GM18951 (cell line): Measurements from ENCODE around the gene CTIF.

ENCODE experiments used
- POLR2A ChIP-seq: IDR thresholded peaks from 4 replicates; pipeline ENCODE4 v1.6.1; 2011; ENCODE audit warnings: mild to moderate bottlenecking; ENCODE audit not compliant: insufficient read length, insufficient read depth; ENCODE audit errors: extremely low read depth
- in situ Hi-C: fragments of 300-500 bp; cut with MboI; formaldehyde crosslinking; loops from one replicate; pipeline ENCODE4 v1.12.0; 2022; ENCODE audit warnings: low sequenced_read_pairs, mixed read lengths, inconsistent platforms; ENCODE audit not compliant: unreplicated experiment

The CTIF gene

GRCh38 chr18:48657447-48658120 lies 118.8 kb downstream of the CTIF start:
- in situ Hi-C loops = no loop called here
- TF ChIP-seq POLR2A = no peak

GRCh38 chr18:48658721-48659120 lies 119.9 kb downstream of the CTIF start:
- no peak for TF ChIP-seq POLR2A
- in situ Hi-C loops = no loop called here

- TF ChIP-seq POLR2A = no peak
- in situ Hi-C loops = no loop called here
Measured at GRCh38 chr18:48659188-48660009, 120.6 kb downstream of the CTIF start.

- TF ChIP-seq POLR2A = no peak
- in situ Hi-C loops = no loop called here
Measured at GRCh38 chr18:48660346-48661228, 121.8 kb downstream of the CTIF start.

- no peak for TF ChIP-seq POLR2A
- in situ Hi-C loops = no loop called here
Measured at GRCh38 chr18:48661421-48661820, 122.6 kb downstream of the CTIF start.

GRCh38 chr18:48662011-48662661 lies 123.3 kb downstream of the CTIF start:
- TF ChIP-seq POLR2A = no peak
- in situ Hi-C loops = no loop called here

GRCh38 chr18:48663096-48663930 lies 124.5 kb downstream of the CTIF start:
- in situ Hi-C loops = no loop called here
- TF ChIP-seq POLR2A = no peak

GRCh38 chr18:48663931-48664847 lies 125.4 kb downstream of the CTIF start:
- no peak for TF ChIP-seq POLR2A
- in situ Hi-C loops = no loop called here

GRCh38 chr18:48665654-48666053 lies 126.8 kb downstream of the CTIF start:
- no peak for TF ChIP-seq POLR2A

GRCh38 chr18:48666613-48667012 lies 127.8 kb downstream of the CTIF start:
- in situ Hi-C loops = no loop called here
- no peak for TF ChIP-seq POLR2A

More at GRCh38 chr18:48665654-48666053, 126.8 kb downstream of the CTIF start:
- in situ Hi-C loops = no loop called here

GRCh38 chr18:48667276-48668254 lies 128.7 kb downstream of the CTIF start:
- in situ Hi-C loops = no loop called here
- TF ChIP-seq POLR2A = no peak
